KMS-11 (cell line): ENCODE measurements around the gene CHST12.

Source experiments
- H2AFZ ChIP-seq: fragments of 200-600 bp; sonication (generic); 2 replicates; pipeline ENCODE4 v1.6.1; 2016; ENCODE audit warnings: antibody characterized with exemption, mixed run types, low read depth
- H3K27ac ChIP-seq: fragments of 200-600 bp; sonication (generic); 2 replicates; pipeline ENCODE4 v1.6.1; 2016; ENCODE audit warnings: mild to moderate bottlenecking, mixed run types
- H3K27me3 ChIP-seq: fragments of 200-600 bp; sonication (generic); 2 replicates; pipeline ENCODE4 v1.6.1; 2017; ENCODE audit warnings: mild to moderate bottlenecking, low read depth, mixed run types, moderate library complexity; ENCODE audit not compliant: insufficient read depth
- H3K36me3 ChIP-seq: fragments of 200-600 bp; sonication (generic); 2 replicates; pipeline ENCODE4 v1.6.1; 2017; ENCODE audit warnings: mild to moderate bottlenecking, mixed run types; ENCODE audit not compliant: insufficient read depth
- H3K4me1 ChIP-seq: fragments of 200-600 bp; sonication (generic); 2 replicates; pipeline ENCODE4 v1.6.1; 2016; ENCODE audit warnings: mild to moderate bottlenecking, low read depth, mixed run types; ENCODE audit not compliant: poor library complexity, severe bottlenecking
- H3K4me2 ChIP-seq: fragments of 200-600 bp; sonication (generic); 2 replicates; pipeline ENCODE4 v1.7.0; 2016; ENCODE audit warnings: mild to moderate bottlenecking, mixed run types
- H3K4me3 ChIP-seq: fragments of 200-600 bp; sonication (generic); IDR thresholded peaks from 2 replicates; pipeline ENCODE4 v1.6.1; 2017; ENCODE audit warnings: low read depth, low read length, mixed read lengths; ENCODE audit not compliant: insufficient read depth
- H3K79me2 ChIP-seq: fragments of 200-600 bp; sonication (generic); 2 replicates; pipeline ENCODE4 v1.6.1; 2016; ENCODE audit warnings: low read depth, mixed run types; ENCODE audit not compliant: insufficient read depth
- H3K9ac ChIP-seq: fragments of 200-600 bp; sonication (generic); 2 replicates; pipeline ENCODE4 v1.6.1; 2016; ENCODE audit warnings: mild to moderate bottlenecking, mixed run types
- H4K20me1 ChIP-seq: fragments of 200-600 bp; sonication (generic); 2 replicates; pipeline ENCODE4 v1.6.1; 2016; ENCODE audit warnings: mild to moderate bottlenecking, mixed run types; ENCODE audit not compliant: insufficient read depth
- TF ChIP-seq, protein P1 (sequence below): fragments of 200-600 bp; sonication (generic); conservative IDR thresholded peaks from 2 replicates; pipeline ENCODE4 v1.6.1; 2017; ENCODE audit warnings: low read depth, mild to moderate bottlenecking, antibody characterized with exemption, low read length, moderate library complexity, mixed read lengths

Gene CHST12

DNA sequence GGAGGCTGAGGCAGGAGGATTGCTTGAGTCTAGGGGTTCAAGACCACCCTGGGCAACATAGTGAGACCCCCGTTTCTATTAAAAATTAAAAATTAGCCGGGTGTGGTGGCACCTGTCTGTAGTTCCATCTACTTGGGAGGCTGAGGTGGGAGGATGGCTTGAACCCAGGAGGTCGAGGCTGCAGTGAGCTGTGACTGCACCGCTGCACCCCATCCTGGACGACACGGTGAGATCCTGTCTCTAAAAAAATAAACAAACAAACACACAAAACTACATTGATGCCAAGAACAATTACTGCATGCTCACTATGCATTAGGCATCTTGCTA, 761 bp upstream of the CHST12 start:
- TF ChIP-seq, protein P1, sequence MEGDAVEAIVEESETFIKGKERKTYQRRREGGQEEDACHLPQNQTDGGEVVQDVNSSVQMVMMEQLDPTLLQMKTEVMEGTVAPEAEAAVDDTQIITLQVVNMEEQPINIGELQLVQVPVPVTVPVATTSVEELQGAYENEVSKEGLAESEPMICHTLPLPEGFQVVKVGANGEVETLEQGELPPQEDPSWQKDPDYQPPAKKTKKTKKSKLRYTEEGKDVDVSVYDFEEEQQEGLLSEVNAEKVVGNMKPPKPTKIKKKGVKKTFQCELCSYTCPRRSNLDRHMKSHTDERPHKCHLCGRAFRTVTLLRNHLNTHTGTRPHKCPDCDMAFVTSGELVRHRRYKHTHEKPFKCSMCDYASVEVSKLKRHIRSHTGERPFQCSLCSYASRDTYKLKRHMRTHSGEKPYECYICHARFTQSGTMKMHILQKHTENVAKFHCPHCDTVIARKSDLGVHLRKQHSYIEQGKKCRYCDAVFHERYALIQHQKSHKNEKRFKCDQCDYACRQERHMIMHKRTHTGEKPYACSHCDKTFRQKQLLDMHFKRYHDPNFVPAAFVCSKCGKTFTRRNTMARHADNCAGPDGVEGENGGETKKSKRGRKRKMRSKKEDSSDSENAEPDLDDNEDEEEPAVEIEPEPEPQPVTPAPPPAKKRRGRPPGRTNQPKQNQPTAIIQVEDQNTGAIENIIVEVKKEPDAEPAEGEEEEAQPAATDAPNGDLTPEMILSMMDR: no peak
- Histone ChIP-seq H2AFZ (peak overlapping the region; percentile 79), H3K27ac (peak overlapping the region; percentile 44; the same call in 1 of the 2 replicates), H3K4me3 (no peak overlapping the region), H3K9ac (peak overlapping the region; percentile 23; the same call in 1 of the 2 replicates), H3K4me1 (peaks cover 78% of the 10 kb centered on the region), H3K27me3 (no peaks in the 10 kb centered on the region), H3K36me3 (no peaks in the 10 kb centered on the region), H4K20me1 (no peaks in the 10 kb centered on the region), H3K79me2 (peaks cover 19% of the 10 kb centered on the region), H3K4me2 (peak overlapping the region; percentile 82)

DNA sequence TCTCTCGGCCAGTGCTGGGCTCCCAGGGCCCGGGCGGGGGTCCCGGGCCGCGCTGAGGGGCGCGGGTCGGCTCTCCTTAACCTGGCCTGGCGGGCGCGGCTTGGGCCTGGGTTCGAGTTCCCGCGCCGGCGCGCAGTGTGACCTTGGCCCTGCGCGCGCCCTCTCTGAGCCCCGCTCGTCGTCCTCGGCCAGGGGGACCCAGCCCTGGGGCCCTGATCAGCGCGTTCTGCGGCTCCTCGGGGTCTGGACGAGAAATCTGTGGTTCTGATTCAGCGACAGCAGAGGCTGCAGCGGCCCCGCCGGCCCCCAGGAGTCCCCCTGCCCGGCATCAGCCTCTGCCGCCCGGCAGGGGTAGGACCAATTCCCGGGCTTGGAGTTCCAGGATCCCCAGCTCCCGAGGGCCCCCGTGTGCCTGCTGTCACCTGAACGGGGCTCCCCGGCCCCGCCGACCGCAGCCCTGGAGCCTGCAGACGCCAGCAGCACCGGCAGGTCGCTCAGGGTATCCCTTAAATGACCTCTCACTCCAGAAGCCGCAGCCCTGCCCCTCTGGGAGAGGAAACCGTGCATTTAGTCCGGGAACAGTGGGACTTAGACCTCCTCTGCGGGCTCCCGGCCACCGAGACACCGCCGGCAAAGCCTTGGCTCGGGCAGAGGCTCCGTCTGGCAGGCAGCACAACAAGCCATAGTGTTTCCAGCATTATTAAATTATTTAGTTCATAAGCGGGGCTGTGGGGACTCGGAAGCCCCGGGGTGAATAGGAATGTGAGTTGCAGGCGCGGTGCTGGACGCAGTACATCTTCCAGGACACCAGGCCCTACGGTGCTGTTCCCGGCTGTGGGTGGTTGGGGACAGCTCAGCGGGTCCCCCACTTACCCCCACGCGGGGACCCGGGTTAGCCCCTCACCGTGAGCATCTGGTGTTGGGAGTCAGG, 572 bp downstream of the CHST12 start:
- H3K27me3 ChIP-seq: no peaks in the 10 kb centered on the region
- H3K4me3 ChIP-seq: no peak overlapping the region
- peak overlapping the region; percentile 47; the same call in 1 of the 2 replicates for H3K9ac ChIP-seq
- no peak overlapping the region for H2AFZ ChIP-seq
- TF ChIP-seq, protein P1: no peak
- H3K4me2 ChIP-seq: peak overlapping the region; percentile 65
- H3K79me2 ChIP-seq: peaks cover 33% of the 10 kb centered on the region
- H3K27ac ChIP-seq: peak overlapping the region; percentile 81; the same call in 1 of the 2 replicates
- H3K36me3 ChIP-seq: no peaks in the 10 kb centered on the region
- no peaks in the 10 kb centered on the region for H4K20me1 ChIP-seq
- peaks cover 78% of the 10 kb centered on the region for H3K4me1 ChIP-seq

DNA sequence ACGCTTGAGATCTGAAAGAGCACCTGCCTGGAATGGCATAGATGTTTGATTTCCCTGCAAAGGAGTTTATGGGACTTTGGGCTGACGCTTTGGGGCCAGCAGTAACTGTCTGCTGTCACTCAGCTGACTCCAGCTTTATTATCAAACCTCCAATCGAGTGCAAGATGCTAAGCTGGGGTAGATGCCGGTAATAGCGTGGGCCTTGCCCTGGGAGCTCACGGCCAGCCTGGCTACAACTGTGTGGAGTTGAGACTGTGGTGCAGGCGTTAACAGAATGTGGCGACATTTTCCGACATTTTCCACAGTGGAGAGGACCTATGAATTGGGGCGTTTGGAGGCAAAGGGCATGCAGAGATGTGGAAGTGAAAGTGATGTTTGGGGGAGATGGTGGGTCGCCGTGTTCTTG, 1.3 kb downstream of the CHST12 start:
- Histone ChIP-seq H3K4me1 (peaks cover 73% of the 10 kb centered on the region), H3K27me3 (no peaks in the 10 kb centered on the region), H3K4me2 (peak overlapping the region; percentile 65), H3K4me3 (no peak overlapping the region), H2AFZ (no peak overlapping the region), H3K9ac (peak overlapping the region; percentile 47; the same call in 1 of the 2 replicates), H3K36me3 (no peaks in the 10 kb centered on the region), H3K79me2 (peaks cover 40% of the 10 kb centered on the region), H3K27ac (peak overlapping the region; percentile 81; the same call in 1 of the 2 replicates), H4K20me1 (no peaks in the 10 kb centered on the region)
- TF ChIP-seq, protein P1: no peak

DNA sequence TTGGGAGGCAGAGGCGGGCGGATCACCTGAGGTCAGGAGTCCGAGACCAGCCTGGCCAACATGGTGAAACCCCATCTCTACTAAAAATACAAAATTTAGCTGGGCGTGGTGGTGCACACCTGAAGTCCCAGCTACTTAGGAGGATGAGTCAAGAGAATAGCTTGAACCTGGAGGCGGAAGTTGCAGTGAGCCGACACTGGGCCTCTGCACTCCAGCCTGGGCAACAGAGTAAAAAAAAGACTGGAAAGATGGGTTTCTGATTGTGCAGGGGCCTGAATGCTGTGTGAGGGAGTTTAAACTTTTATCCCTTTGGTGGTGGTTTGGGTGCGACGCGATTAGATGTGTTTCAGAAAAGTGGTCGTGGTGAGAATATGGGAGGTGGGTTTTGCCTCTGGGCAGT, 1.8 kb downstream of the CHST12 start:
- Histone ChIP-seq H3K27ac (peak overlapping the region; percentile 81), H3K4me3 (no peak overlapping the region), H3K36me3 (no peaks in the 10 kb centered on the region), H3K79me2 (peaks cover 45% of the 10 kb centered on the region), H3K4me1 (peaks cover 72% of the 10 kb centered on the region), H4K20me1 (no peaks in the 10 kb centered on the region), H3K9ac (peak overlapping the region; percentile 39; the same call in 1 of the 2 replicates), H2AFZ (no peak overlapping the region; the same call in 1 of the 2 replicates), H3K4me2 (peak overlapping the region; percentile 65), H3K27me3 (no peaks in the 10 kb centered on the region)
- TF ChIP-seq, protein P1: no peak
